ENCODE measurements around the gene CCKAR.

CCKAR gene

GRCh38 chr4:26489101-26489985, 941 bp downstream of the CCKAR start:
- DNase-seq = no peak

GRCh38 chr4:26485684-26486083, 4.6 kb downstream of the CCKAR start:
- DNase-seq = no peak

GRCh38 chr4:26484516-26484915, 5.8 kb downstream of the CCKAR start:
- no peak for DNase-seq

GRCh38 chr4:26484032-26484515, 6.2 kb downstream of the CCKAR start:
- no peak for DNase-seq

- no peak for DNase-seq
These were observed 7.5 kb downstream of the CCKAR start for GRCh38 chr4:26482508-26483462.

GRCh38 chr4:26478330-26478729, 12.0 kb downstream of the CCKAR start:
- DNase-seq = no peak

- no peak for DNase-seq
These were observed 13.7 kb downstream of the CCKAR start for GRCh38 chr4:26476545-26476944.

GRCh38 chr4:26475716-26476115, 14.6 kb downstream of the CCKAR start:
- DNase-seq = no peak

- DNase-seq = no peak
These were observed 15.7 kb downstream of the CCKAR start for GRCh38 chr4:26474551-26474950.

GRCh38 chr4:26473893-26474292, 16.4 kb downstream of the CCKAR start:
- no peak for DNase-seq

GRCh38 chr4:26471890-26472289, 18.4 kb downstream of the CCKAR start:
- DNase-seq = no peak

- no peak for DNase-seq
These were observed 21.3 kb downstream of the CCKAR start for GRCh38 chr4:26468977-26469376.

- no peak for DNase-seq
These were observed 21.9 kb downstream of the CCKAR start for GRCh38 chr4:26468283-26468949.

GRCh38 chr4:26467724-26468123, 22.6 kb downstream of the CCKAR start:
- DNase-seq = no peak

GRCh38 chr4:26466578-26467270, 23.6 kb downstream of the CCKAR start:
- DNase-seq = no peak

GRCh38 chr4:26464420-26465095, 25.7 kb downstream of the CCKAR start:
- DNase-seq = no peak

- no peak for DNase-seq
These were observed 26.9 kb downstream of the CCKAR start for GRCh38 chr4:26463386-26463785.

- DNase-seq = no peak
These were observed 27.4 kb downstream of the CCKAR start for GRCh38 chr4:26462874-26463273.

GRCh38 chr4:26459756-26460530, 30.3 kb downstream of the CCKAR start:
- DNase-seq = no peak

- DNase-seq = peak; percentile 6 to 33
These were observed 31.1 kb downstream of the CCKAR start for GRCh38 chr4:26459054-26459755.

Data from SHP77 (cell line).